SJSA1 (cell line): ENCODE measurements around the gene EFCAB8. TPM values are rescaled to one million over a fixed set of nuclear protein-coding genes. Genes with fewer than 3 reads are reported as not detected.

Source experiments
- DNase-seq, 2 experiments: peaks; one replicate each; pipeline ENCODE4 v3.0.0-alpha.2; 2015 to 2020; ENCODE audit warnings: low spot score in 2 of 2, low read depth in 1 of 2
- H3K27ac ChIP-seq: fragments of 250-450 bp; sonication (Bioruptor Pico); 2 replicates; pipeline ENCODE4 v1.5.1; 2020; ENCODE audit warnings: mild to moderate bottlenecking, moderate library complexity
- H3K27me3 ChIP-seq: fragments of 250-450 bp; sonication (Bioruptor Pico); replicated peaks from 2 replicates; pipeline ENCODE4 v1.5.1; 2020; ENCODE audit warnings: mild to moderate bottlenecking, moderate library complexity
- H3K36me3 ChIP-seq: fragments of 250-450 bp; sonication (Bioruptor Pico); 2 replicates; pipeline ENCODE4 v1.5.1; 2020; ENCODE audit warnings: mild to moderate bottlenecking
- H3K4me1 ChIP-seq: fragments of 250-450 bp; sonication (Bioruptor Pico); replicated peaks from 2 replicates; pipeline ENCODE4 v1.6.1; 2021; ENCODE audit warnings: mild to moderate bottlenecking
- H3K4me3 ChIP-seq: fragments of 250-450 bp; sonication (Bioruptor Pico); 2 replicates; pipeline ENCODE4 v1.5.1; 2020; ENCODE audit warnings: mild to moderate bottlenecking
- H3K9me3 ChIP-seq: fragments of 250-450 bp; sonication (Bioruptor Pico); replicated peaks from 2 replicates; pipeline ENCODE4 v1.5.1; 2020; ENCODE audit warnings: mild to moderate bottlenecking
- total RNA-seq: library from RNA; depleted of rRNA; stranded (reverse); fragments of >200 nt; shearing (Covaris generic); gene quantifications from 2 replicates; pipeline ENCODE4 v1.2.3, GENCODE V29; 2014; rRNA removed

EFCAB8 gene
- 0.06 and 0.08 TPM in 2 replicates for total RNA-seq

GRCh38 chr20:32858701-32859372 lies at the start of gene EFCAB8:
TSS of gene EFCAB8 (plus strand) at chr20:32858923. CDS start at chr20:32863793, 4,870 bp downstream.
- H3K9me3 ChIP-seq, result no peaks in the 10 kb centered on the region
- H3K4me3 ChIP-seq, result no peak within 1 kb of the TSS
- no peak within 1 kb of the TSS for H3K27ac ChIP-seq
- H3K4me1 ChIP-seq, result no peaks in the 10 kb centered on the region
- DNase-seq, result no peak
- no peaks in the 10 kb centered on the region for H3K27me3 ChIP-seq
- H3K36me3 ChIP-seq, result peaks cover 32% of the 10 kb centered on the region

GRCh38 chr20:32809907-32810306 lies 48.8 kb upstream of the EFCAB8 start:
- H3K27ac ChIP-seq, result no peak overlapping the region
- H3K27me3 ChIP-seq, result no peaks in the 10 kb centered on the region
- no peak for DNase-seq
- H3K36me3 ChIP-seq, result peaks cover 7% of the 10 kb centered on the region
- no peaks in the 10 kb centered on the region for H3K4me1 ChIP-seq
- H3K4me3 ChIP-seq, result no peak overlapping the region
- H3K9me3 ChIP-seq, result no peaks in the 10 kb centered on the region

GRCh38 chr20:32810941-32811340 lies 47.8 kb upstream of the EFCAB8 start:
- H3K36me3 ChIP-seq, result peaks cover 3% of the 10 kb centered on the region
- H3K9me3 ChIP-seq, result no peaks in the 10 kb centered on the region
- no peak overlapping the region for H3K27ac ChIP-seq
- H3K4me1 ChIP-seq, result no peaks in the 10 kb centered on the region
- no peak for DNase-seq
- no peaks in the 10 kb centered on the region for H3K27me3 ChIP-seq
- H3K4me3 ChIP-seq, result no peak overlapping the region

- H3K9me3 ChIP-seq, result no peaks in the 10 kb centered on the region
- no peak overlapping the region for H3K4me3 ChIP-seq
- H3K4me1 ChIP-seq, result no peaks in the 10 kb centered on the region
- H3K27ac ChIP-seq, result no peak overlapping the region
- no peak for DNase-seq
- no peaks in the 10 kb centered on the region for H3K27me3 ChIP-seq
- peaks cover 3% of the 10 kb centered on the region for H3K36me3 ChIP-seq
Measured at GRCh38 chr20:32811886-32812285, 46.8 kb upstream of the EFCAB8 start.

- peak; percentile 49 to 64 for DNase-seq
- peaks cover 27% of the 10 kb centered on the region for H3K4me1 ChIP-seq
- H3K27me3 ChIP-seq, result no peaks in the 10 kb centered on the region
- H3K27ac ChIP-seq, result peak overlapping the region; percentile 96
- H3K4me3 ChIP-seq, result peak overlapping the region; percentile 82
- H3K9me3 ChIP-seq, result no peaks in the 10 kb centered on the region
- H3K36me3 ChIP-seq, result peaks cover 24% of the 10 kb centered on the region
Measured at GRCh38 chr20:32819992-32820697, 38.6 kb upstream of the EFCAB8 start.

GRCh38 chr20:32820698-32821377 lies 37.9 kb upstream of the EFCAB8 start:
- H3K36me3 ChIP-seq, result peaks cover 31% of the 10 kb centered on the region
- peak overlapping the region; percentile 82 for H3K4me3 ChIP-seq
- no peaks in the 10 kb centered on the region for H3K9me3 ChIP-seq
- peaks cover 27% of the 10 kb centered on the region for H3K4me1 ChIP-seq
- peak overlapping the region; percentile 96 for H3K27ac ChIP-seq
- H3K27me3 ChIP-seq, result no peaks in the 10 kb centered on the region
- no peak for DNase-seq

GRCh38 chr20:32822225-32822624 lies 36.5 kb upstream of the EFCAB8 start:
- no peaks in the 10 kb centered on the region for H3K9me3 ChIP-seq
- H3K36me3 ChIP-seq, result peaks cover 44% of the 10 kb centered on the region
- H3K27ac ChIP-seq, result no peak overlapping the region
- DNase-seq, result no peak
- peaks cover 27% of the 10 kb centered on the region for H3K4me1 ChIP-seq
- no peaks in the 10 kb centered on the region for H3K27me3 ChIP-seq
- no peak overlapping the region for H3K4me3 ChIP-seq

GRCh38 chr20:32823078-32823477 lies 35.6 kb upstream of the EFCAB8 start:
- Histone ChIP-seq H3K27ac (0 out of 2 replicates have a peak overlapping the region, but pooled peaks have one; percentile 10), H3K4me3 (no peak overlapping the region), H3K27me3 (no peaks in the 10 kb centered on the region), H3K9me3 (no peaks in the 10 kb centered on the region), H3K4me1 (peaks cover 27% of the 10 kb centered on the region), H3K36me3 (peaks cover 52% of the 10 kb centered on the region)
- peak; percentile 30 to 52 for DNase-seq

GRCh38 chr20:32823737-32824588 lies 34.8 kb upstream of the EFCAB8 start:
- Histone ChIP-seq H3K27ac (no peak overlapping the region), H3K4me3 (no peak overlapping the region), H3K4me1 (peaks cover 27% of the 10 kb centered on the region), H3K9me3 (no peaks in the 10 kb centered on the region), H3K36me3 (peaks cover 61% of the 10 kb centered on the region), H3K27me3 (no peaks in the 10 kb centered on the region)
- no peak for DNase-seq

GRCh38 chr20:32828029-32828680 lies 30.6 kb upstream of the EFCAB8 start:
- no peak overlapping the region for H3K27ac ChIP-seq
- no peak for DNase-seq
- H3K36me3 ChIP-seq, result peaks cover 79% of the 10 kb centered on the region
- H3K4me1 ChIP-seq, result peaks cover 10% of the 10 kb centered on the region
- H3K9me3 ChIP-seq, result no peaks in the 10 kb centered on the region
- H3K4me3 ChIP-seq, result no peak overlapping the region
- no peaks in the 10 kb centered on the region for H3K27me3 ChIP-seq

- no peaks in the 10 kb centered on the region for H3K4me1 ChIP-seq
- H3K36me3 ChIP-seq, result peaks cover 87% of the 10 kb centered on the region
- no peak overlapping the region for H3K27ac ChIP-seq
- no peak for DNase-seq
- H3K27me3 ChIP-seq, result no peaks in the 10 kb centered on the region
- no peak overlapping the region for H3K4me3 ChIP-seq
- H3K9me3 ChIP-seq, result no peaks in the 10 kb centered on the region
Measured at GRCh38 chr20:32829311-32830005, 29.3 kb upstream of the EFCAB8 start.

- DNase-seq, result no peak
- Histone ChIP-seq H3K4me1 (no peaks in the 10 kb centered on the region), H3K9me3 (no peaks in the 10 kb centered on the region), H3K36me3 (peaks cover 89% of the 10 kb centered on the region), H3K27me3 (no peaks in the 10 kb centered on the region), H3K27ac (no peak overlapping the region), H3K4me3 (no peak overlapping the region)
Measured at GRCh38 chr20:32830437-32830836, 28.3 kb upstream of the EFCAB8 start.
